ENCODE data around the gene NRK. TPM values are rescaled to one million over a fixed set of nuclear protein-coding genes. Genes with fewer than 3 reads are reported as not detected.
"Not testable (repeated sequence)": the region's sequence is repeated elsewhere in the genome, so short reads cannot be mapped to it uniquely, and the experiment has no call there.

The NRK gene
- total RNA-seq, 2 donors from 2014 or later = 0.52 to 2.0 TPM

GRCh38 chrX:105803891-105804290 is 18.4 kb upstream of the NRK start:
- TF ChIP-seq POLR2A (IDR thresholded peaks at IDR 0.05) (no peak), CTCF (IDR thresholded peaks at IDR 0.05) (no peak)
- H3K36me3 ChIP-seq (replicated peaks in 1 of 2; ENCODE audit: insufficient read depth in 1 of 2, low read depth in 2 of 2) = no peaks in the 10 kb centered on the region
- no peak overlapping the region for H3K27ac ChIP-seq
- no peaks in the 10 kb centered on the region for H3K27me3 ChIP-seq
- H3K4me1 ChIP-seq = no peaks in the 10 kb centered on the region
- H3K4me3 ChIP-seq = no peak overlapping the region
- no peaks in the 10 kb centered on the region for H3K9me3 ChIP-seq
- 55 to 74% methylated on average over 2 of the region's 2 CpGs for WGBS, 2 donors
- DNase-seq = no peak
- intact Hi-C loops (cut with DNase I) = no loop called here
- ATAC-seq = no peak

GRCh38 chrX:105805655-105806054 is 16.7 kb upstream of the NRK start:
- H3K4me3 ChIP-seq; intact Hi-C loops (cut with DNase I): not testable (repeated sequence)

GRCh38 chrX:105816517-105816916 is 5.8 kb upstream of the NRK start:
- no peak for DNase-seq
- no peak overlapping the region for H3K27ac ChIP-seq
- no peak overlapping the region for H3K4me3 ChIP-seq
- no peaks in the 10 kb centered on the region for H3K36me3 ChIP-seq (replicated peaks in 1 of 2; ENCODE audit: insufficient read depth in 1 of 2, low read depth in 2 of 2)
- no peaks in the 10 kb centered on the region for H3K27me3 ChIP-seq
- no peaks in the 10 kb centered on the region for H3K9me3 ChIP-seq
- H3K4me1 ChIP-seq = peaks cover 6% of the 10 kb centered on the region
- no peak for ATAC-seq
- intact Hi-C loops (cut with DNase I) = no loop called here
- 77 to 86% methylated on average over 1 to 2 of the region's 2 CpGs for WGBS, 2 donors
- no peak for TF ChIP-seq CTCF (IDR thresholded peaks at IDR 0.05)
- TF ChIP-seq POLR2A (IDR thresholded peaks at IDR 0.05) = no peak

More at GRCh38 chrX:105805655-105806054, 16.7 kb upstream of the NRK start:
- not testable (repeated sequence) for DNase-seq; H3K27ac ChIP-seq; H3K4me1 ChIP-seq; ATAC-seq; H3K36me3 ChIP-seq (replicated peaks in 1 of 2; ENCODE audit: insufficient read depth in 1 of 2, low read depth in 2 of 2); H3K9me3 ChIP-seq; H3K27me3 ChIP-seq

- DNase-seq = no peak
- H3K36me3 ChIP-seq (replicated peaks in 1 of 2; ENCODE audit: insufficient read depth in 1 of 2, low read depth in 2 of 2) = no peaks in the 10 kb centered on the region
- no peak for ATAC-seq
- H3K27ac ChIP-seq = no peak overlapping the region
- no peak overlapping the region for H3K4me3 ChIP-seq
- WGBS, 2 donors = 20 to 35% methylated on average over 7 of the region's 7 CpGs
- peaks cover 13% of the 10 kb centered on the region for H3K4me1 ChIP-seq
- TF ChIP-seq POLR2A (IDR thresholded peaks at IDR 0.05) = no peak
- no peak for TF ChIP-seq CTCF (IDR thresholded peaks at IDR 0.05)
- H3K27me3 ChIP-seq = no peaks in the 10 kb centered on the region
- no peaks in the 10 kb centered on the region for H3K9me3 ChIP-seq
- intact Hi-C loops (cut with DNase I) = no loop called here
Measured at GRCh38 chrX:105820247-105820646, 2.1 kb upstream of the NRK start.

GRCh38 chrX:105821471-105822121 is 743 bp upstream of the NRK start:
- 0 to 1% methylated on average over 2 to 25 of the region's 28 CpGs for WGBS, 2 donors
- ATAC-seq (peak; percentile 53), DNase-seq (peak; percentile 11 to 47 (median 20))
- H3K27ac ChIP-seq = no peak overlapping the region
- intact Hi-C loops (cut with DNase I) = no loop called here
- H3K4me1 ChIP-seq = peaks cover 13% of the 10 kb centered on the region
- H3K4me3 ChIP-seq = no peak overlapping the region
- no peak for TF ChIP-seq POLR2A (IDR thresholded peaks at IDR 0.05)
- no peak for TF ChIP-seq CTCF (IDR thresholded peaks at IDR 0.05)
- H3K27me3 ChIP-seq = no peaks in the 10 kb centered on the region
- H3K36me3 ChIP-seq (replicated peaks in 1 of 2; ENCODE audit: insufficient read depth in 1 of 2, low read depth in 2 of 2) = no peaks in the 10 kb centered on the region
- no peaks in the 10 kb centered on the region for H3K9me3 ChIP-seq
